Measurements from ENCODE around the gene ANTKMT.

The ANTKMT gene

GRCh38 chr16:720990-721764 lies at the start of gene ANTKMT:
Gene ANTKMT (plus strand): TSS chr16:721146. CDS start chr16:721275, 129 bp downstream.
- H3K4me1 ChIP-seq (ENCODE audit: control insufficient read depth, insufficient read depth, low read length): peaks cover 10% of the 10 kb centered on the region
- peak within 1 kb of the TSS; percentile 92 for H3K4me3 ChIP-seq (ENCODE audit: low read length)
- peaks cover 11% of the 10 kb centered on the region for H3K27me3 ChIP-seq (ENCODE audit: control insufficient read depth, insufficient read depth, low read length)
- no peaks in the 10 kb centered on the region for H3K36me3 ChIP-seq (ENCODE audit: control insufficient read depth, insufficient read depth, low read length)
- H3K27ac ChIP-seq (ENCODE audit: low read depth, low read length): peak within 1 kb of the TSS; percentile 87
- peak within 1 kb of the TSS; percentile 70 for H3K9ac ChIP-seq (ENCODE audit: low read length)

GRCh38 chr16:671353-672131 lies 49.4 kb upstream of the ANTKMT start:
- Histone ChIP-seq H3K9ac (ENCODE audit: low read length) (no peak overlapping the region), H3K36me3 (ENCODE audit: control insufficient read depth, insufficient read depth, low read length) (peaks cover 20% of the 10 kb centered on the region), H3K4me1 (ENCODE audit: control insufficient read depth, insufficient read depth, low read length) (peaks cover 13% of the 10 kb centered on the region), H3K27ac (ENCODE audit: low read depth, low read length) (no peak overlapping the region), H3K4me3 (ENCODE audit: low read length) (no peak overlapping the region), H3K27me3 (ENCODE audit: control insufficient read depth, insufficient read depth, low read length) (no peaks in the 10 kb centered on the region)

- H3K27ac ChIP-seq (ENCODE audit: low read depth, low read length): no peak overlapping the region
- H3K4me1 ChIP-seq (ENCODE audit: control insufficient read depth, insufficient read depth, low read length): peaks cover 12% of the 10 kb centered on the region
- H3K36me3 ChIP-seq (ENCODE audit: control insufficient read depth, insufficient read depth, low read length): peaks cover 20% of the 10 kb centered on the region
- no peaks in the 10 kb centered on the region for H3K27me3 ChIP-seq (ENCODE audit: control insufficient read depth, insufficient read depth, low read length)
- no peak overlapping the region for H3K9ac ChIP-seq (ENCODE audit: low read length)
- H3K4me3 ChIP-seq (ENCODE audit: low read length): no peak overlapping the region
Measured at GRCh38 chr16:672371-672770, 48.6 kb upstream of the ANTKMT start.

- Histone ChIP-seq H3K4me3 (ENCODE audit: low read length) (no peak overlapping the region), H3K4me1 (ENCODE audit: control insufficient read depth, insufficient read depth, low read length) (peaks cover 9% of the 10 kb centered on the region), H3K27ac (ENCODE audit: low read depth, low read length) (no peak overlapping the region), H3K9ac (ENCODE audit: low read length) (no peak overlapping the region), H3K36me3 (ENCODE audit: control insufficient read depth, insufficient read depth, low read length) (peaks cover 20% of the 10 kb centered on the region), H3K27me3 (ENCODE audit: control insufficient read depth, insufficient read depth, low read length) (no peaks in the 10 kb centered on the region)
Measured at GRCh38 chr16:672851-673250, 48.1 kb upstream of the ANTKMT start.

GRCh38 chr16:673399-673991 lies 47.5 kb upstream of the ANTKMT start:
- H3K27ac ChIP-seq (ENCODE audit: low read depth, low read length): no peak overlapping the region
- H3K4me1 ChIP-seq (ENCODE audit: control insufficient read depth, insufficient read depth, low read length): peaks cover 9% of the 10 kb centered on the region
- no peaks in the 10 kb centered on the region for H3K27me3 ChIP-seq (ENCODE audit: control insufficient read depth, insufficient read depth, low read length)
- no peak overlapping the region for H3K4me3 ChIP-seq (ENCODE audit: low read length)
- H3K36me3 ChIP-seq (ENCODE audit: control insufficient read depth, insufficient read depth, low read length): peaks cover 20% of the 10 kb centered on the region
- H3K9ac ChIP-seq (ENCODE audit: low read length): no peak overlapping the region

GRCh38 chr16:674214-674881 lies 46.6 kb upstream of the ANTKMT start:
- no peaks in the 10 kb centered on the region for H3K27me3 ChIP-seq (ENCODE audit: control insufficient read depth, insufficient read depth, low read length)
- H3K36me3 ChIP-seq (ENCODE audit: control insufficient read depth, insufficient read depth, low read length): peaks cover 18% of the 10 kb centered on the region
- H3K9ac ChIP-seq (ENCODE audit: low read length): no peak overlapping the region
- H3K27ac ChIP-seq (ENCODE audit: low read depth, low read length): no peak overlapping the region
- H3K4me1 ChIP-seq (ENCODE audit: control insufficient read depth, insufficient read depth, low read length): peaks cover 4% of the 10 kb centered on the region
- no peak overlapping the region for H3K4me3 ChIP-seq (ENCODE audit: low read length)

GRCh38 chr16:674968-675883 lies 45.7 kb upstream of the ANTKMT start, which contains the start of gene RHBDL1:
Gene RHBDL1 (plus strand): TSS chr16:675671. CDS start chr16:675791, 120 bp downstream.
- Histone ChIP-seq H3K4me1 (ENCODE audit: control insufficient read depth, insufficient read depth, low read length) (peaks cover 4% of the 10 kb centered on the region), H3K4me3 (ENCODE audit: low read length) (peak within 1 kb of the TSS; percentile 62), H3K27ac (ENCODE audit: low read depth, low read length) (no peak within 1 kb of the TSS)

GRCh38 chr16:675884-676564 lies 44.9 kb upstream of the ANTKMT start:
- no peak overlapping the region for H3K9ac ChIP-seq (ENCODE audit: low read length)
- peaks cover 8% of the 10 kb centered on the region for H3K4me1 ChIP-seq (ENCODE audit: control insufficient read depth, insufficient read depth, low read length)
- peak overlapping the region; percentile 48 for H3K4me3 ChIP-seq (ENCODE audit: low read length)
- no peaks in the 10 kb centered on the region for H3K27me3 ChIP-seq (ENCODE audit: control insufficient read depth, insufficient read depth, low read length)
- H3K27ac ChIP-seq (ENCODE audit: low read depth, low read length): no peak overlapping the region
- H3K36me3 ChIP-seq (ENCODE audit: control insufficient read depth, insufficient read depth, low read length): peaks cover 9% of the 10 kb centered on the region

More at GRCh38 chr16:674968-675883, 45.7 kb upstream of the ANTKMT start, which contains the start of gene RHBDL1:
- Histone ChIP-seq H3K27me3 (ENCODE audit: control insufficient read depth, insufficient read depth, low read length) (no peaks in the 10 kb centered on the region), H3K36me3 (ENCODE audit: control insufficient read depth, insufficient read depth, low read length) (peaks cover 16% of the 10 kb centered on the region), H3K9ac (ENCODE audit: low read length) (no peak within 1 kb of the TSS)

GRCh38 chr16:676565-676902 lies 44.4 kb upstream of the ANTKMT start:
- H3K4me3 ChIP-seq (ENCODE audit: low read length): peak overlapping the region; percentile 32

GRCh38 chr16:676913-677312 lies 44.0 kb upstream of the ANTKMT start:
- Histone ChIP-seq H3K27ac (ENCODE audit: low read depth, low read length) (no peak overlapping the region), H3K27me3 (ENCODE audit: control insufficient read depth, insufficient read depth, low read length) (no peaks in the 10 kb centered on the region), H3K36me3 (ENCODE audit: control insufficient read depth, insufficient read depth, low read length) (peaks cover 14% of the 10 kb centered on the region), H3K4me1 (ENCODE audit: control insufficient read depth, insufficient read depth, low read length) (peaks cover 14% of the 10 kb centered on the region), H3K4me3 (ENCODE audit: low read length) (no peak overlapping the region), H3K9ac (ENCODE audit: low read length) (no peak overlapping the region)

More at GRCh38 chr16:676565-676902, 44.4 kb upstream of the ANTKMT start:
- Histone ChIP-seq H3K9ac (ENCODE audit: low read length) (no peak overlapping the region), H3K36me3 (ENCODE audit: control insufficient read depth, insufficient read depth, low read length) (peaks cover 10% of the 10 kb centered on the region), H3K4me1 (ENCODE audit: control insufficient read depth, insufficient read depth, low read length) (peaks cover 12% of the 10 kb centered on the region), H3K27me3 (ENCODE audit: control insufficient read depth, insufficient read depth, low read length) (no peaks in the 10 kb centered on the region), H3K27ac (ENCODE audit: low read depth, low read length) (no peak overlapping the region)
